Activated CD4-positive, CD25-positive, alpha-beta regulatory T cell treated with anti-CD3 and anti-CD28 coated beads, Interleukin-2, amount 50 U/mL, for 16 hours (primary cell): ENCODE results near the gene GDF15.

Experiments used
- DNase-seq: peaks from one replicate; pipeline ENCODE4 v3.0.0-alpha.2; 2020; ENCODE audit warnings: low read depth, low spot score

Gene GDF15

GRCh38 chr19:18431351-18432197 lies 45.6 kb downstream of the GDF15 start:
- no peak for DNase-seq

DNA sequence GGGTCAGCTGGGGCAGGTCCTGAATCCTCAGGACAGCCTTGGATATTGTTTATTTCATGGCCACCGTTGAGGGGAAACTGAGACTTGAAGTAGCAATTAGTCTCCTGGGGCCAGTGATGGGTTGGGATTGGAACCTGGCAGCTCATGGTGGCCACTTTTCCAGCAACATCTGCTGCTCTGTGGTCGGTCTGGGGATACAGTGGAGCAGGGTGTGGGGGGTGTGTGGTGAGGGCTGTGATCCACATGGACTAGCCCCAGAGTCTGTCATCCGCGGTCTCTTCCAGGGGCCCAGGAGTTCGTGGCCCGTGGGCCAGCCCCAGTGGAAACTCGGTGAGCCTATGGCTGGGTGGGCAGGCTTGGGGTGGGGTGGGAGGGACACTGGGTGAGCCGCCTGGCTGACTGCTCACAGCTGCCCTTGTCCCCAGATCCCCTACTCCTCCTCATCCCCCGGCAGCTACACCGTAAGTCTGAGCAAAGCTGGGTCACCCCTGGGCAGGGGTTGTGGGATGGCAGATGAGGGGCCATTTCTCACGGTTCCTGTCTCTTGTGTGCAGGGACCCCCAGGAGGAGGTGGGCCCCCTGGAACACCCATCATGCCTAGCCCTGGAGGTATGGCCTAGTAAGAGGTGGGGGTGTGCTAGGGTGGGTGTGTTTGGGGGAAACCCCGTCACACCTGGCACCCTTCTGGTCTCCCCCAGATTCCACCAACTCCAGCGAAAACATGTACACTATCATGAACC lies 46.5 kb downstream of the GDF15 start:
- DNase-seq, result no peak

DNA sequence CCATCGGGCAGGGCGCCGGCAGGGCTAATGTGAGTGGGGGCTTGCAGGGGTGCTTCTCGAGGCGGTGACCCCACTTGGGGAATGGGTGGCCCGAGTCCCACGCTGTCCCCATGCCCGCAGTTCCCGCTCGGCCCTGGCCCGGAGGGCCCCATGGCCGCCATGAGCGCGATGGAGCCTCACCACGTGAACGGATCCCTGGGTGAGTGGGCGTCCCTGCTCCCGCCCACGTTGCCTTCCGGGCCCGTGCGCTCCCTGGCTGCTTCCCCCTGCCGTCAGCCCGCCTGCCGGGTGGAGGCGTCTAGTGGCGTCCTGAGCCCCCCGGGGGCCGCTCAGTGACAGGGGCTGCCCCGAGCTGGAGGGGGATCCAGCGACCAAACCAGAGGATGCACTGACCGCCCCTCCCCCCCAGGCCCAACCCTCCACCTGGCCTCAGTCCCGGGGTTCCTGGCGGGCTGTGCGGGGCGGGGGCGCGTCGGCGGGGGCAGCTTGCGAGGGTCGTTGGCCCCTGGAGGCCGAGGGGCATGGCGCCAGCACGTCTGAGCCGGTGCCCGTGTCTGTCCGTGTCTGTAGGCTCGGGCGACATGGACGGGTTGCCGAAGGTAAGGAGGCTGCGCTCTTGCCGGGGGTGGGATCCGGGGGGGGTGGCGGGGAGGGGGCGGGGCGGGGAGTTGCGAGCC lies 47.2 kb downstream of the GDF15 start:
- DNase-seq, result no peak

GRCh38 chr19:18433735-18434398 lies 47.9 kb downstream of the GDF15 start:
- DNase-seq, result no peak

DNA sequence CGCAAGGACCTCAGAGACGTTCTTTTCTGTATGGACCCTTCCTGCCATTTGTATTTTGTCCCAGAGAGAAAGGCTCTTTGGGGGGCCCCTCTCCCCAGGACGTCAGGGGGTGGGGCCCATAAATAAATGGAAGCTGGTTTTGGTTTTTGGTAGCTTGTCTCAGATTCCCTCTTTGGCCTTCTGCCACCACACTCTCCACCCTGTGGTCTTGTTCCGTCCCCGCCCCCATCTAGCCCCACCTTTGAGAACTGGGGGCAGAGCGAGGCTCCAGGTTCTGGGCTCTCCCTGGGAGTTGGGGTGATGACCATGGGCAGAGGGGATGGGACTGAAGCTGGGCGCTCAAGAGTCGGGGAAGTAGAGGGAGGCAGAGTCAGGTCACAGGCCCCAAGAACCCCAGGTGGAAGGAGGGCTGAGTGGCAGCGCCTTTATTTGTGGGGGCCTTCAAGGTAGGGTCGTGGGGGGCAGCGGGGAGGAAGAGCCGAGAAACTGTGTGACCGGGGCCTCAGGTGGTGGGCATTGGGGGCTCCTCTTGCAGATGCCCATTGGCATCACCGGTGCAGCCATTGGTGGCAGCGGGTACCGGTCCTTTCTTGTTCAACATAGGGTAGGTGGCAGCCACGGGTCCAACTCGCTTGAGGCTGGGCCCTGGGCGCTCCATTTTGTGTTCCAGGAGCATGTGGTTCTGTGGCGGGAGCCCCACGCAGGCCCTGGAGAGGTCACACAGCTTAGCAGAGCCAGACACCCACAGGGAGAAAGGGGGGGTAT lies 48.6 kb downstream of the GDF15 start:
- DNase-seq, result no peak

GRCh38 chr19:18435178-18435841 lies 49.4 kb downstream of the GDF15 start:
- DNase-seq, result no peak

- no peak for DNase-seq
These were observed 50.1 kb downstream of the GDF15 start for GRCh38 chr19:18435842-18436670.

DNA sequence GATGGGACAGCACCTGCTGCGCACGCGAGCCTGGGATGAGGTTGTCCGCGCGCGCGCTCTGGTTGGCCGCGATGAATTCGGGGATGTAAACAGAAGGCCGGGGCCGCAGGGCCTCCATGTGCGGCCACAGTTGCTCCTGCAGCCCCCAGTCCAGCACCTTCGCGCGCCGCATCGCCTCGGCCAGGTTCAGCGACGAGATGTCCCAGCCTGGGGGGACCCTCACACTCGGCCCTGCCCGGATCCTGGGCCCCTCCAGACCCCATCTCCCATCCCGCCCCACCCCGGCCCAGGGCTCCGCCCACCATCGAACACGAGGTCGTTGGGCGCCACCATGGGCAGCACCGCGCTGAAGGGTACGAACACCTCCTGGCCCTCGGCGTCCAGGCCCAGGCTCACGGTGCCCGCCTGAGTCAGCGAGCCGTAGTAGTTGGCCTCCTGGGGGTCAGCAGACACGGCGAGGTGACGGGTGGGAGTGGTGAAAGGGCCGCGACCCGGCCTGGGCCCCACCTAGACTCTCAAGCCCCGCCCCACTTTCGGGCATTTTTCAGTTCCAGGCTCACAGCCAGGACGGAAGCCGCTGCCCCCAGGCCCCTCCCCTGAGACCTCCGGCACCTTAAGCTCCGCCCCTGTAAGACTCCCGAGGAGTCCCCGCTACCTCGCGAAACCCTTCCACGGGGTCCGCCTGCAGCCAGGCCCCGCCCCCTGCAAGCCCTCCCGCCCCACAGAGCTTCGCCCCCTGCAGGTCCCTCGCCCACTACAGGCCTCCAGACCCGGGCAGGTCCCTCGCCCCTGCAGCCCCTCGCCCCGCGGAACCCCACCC lies 50.9 kb downstream of the GDF15 start:
- no peak for DNase-seq

GRCh38 chr19:18437491-18438330 lies 51.8 kb downstream of the GDF15 start, which contains the start of gene ISYNA1:
Gene ISYNA1, minus strand, starts transcription at chr19:18438133. Its CDS starts 154 bp downstream, at chr19:18437979.
- no peak for DNase-seq

- DNase-seq, result no peak
These were observed 52.5 kb downstream of the GDF15 start for GRCh38 chr19:18438331-18439024.
